Effector memory CD4-positive, alpha-beta T cell (primary cell): Measurements from ENCODE around the gene EPAS1.
"Not testable (repeated sequence)": the region's sequence is repeated elsewhere in the genome, so short reads cannot be mapped to it uniquely, and the experiment has no call there.

Experiments
- DNase-seq, 3 donors: peaks; one replicate each; pipeline ENCODE4 v3.0.0-alpha.2; 2020
- H3K27ac ChIP-seq: 2 replicates; pipeline ENCODE4 v1.7.0; 2013; ENCODE audit warnings: mild to moderate bottlenecking, low read length, moderate library complexity; ENCODE audit not compliant: insufficient read depth, poor library complexity, severe bottlenecking
- H3K27me3 ChIP-seq: replicated peaks from 2 replicates; pipeline ENCODE4 v1.7.0; 2013; ENCODE audit warnings: mild to moderate bottlenecking, low read length; ENCODE audit not compliant: insufficient read depth, control insufficient read depth, poor library complexity, severe bottlenecking
- H3K36me3 ChIP-seq: 2 replicates; pipeline ENCODE4 v1.7.0; 2013; ENCODE audit warnings: mild to moderate bottlenecking, low read length, moderate library complexity; ENCODE audit not compliant: control insufficient read depth, insufficient read depth
- H3K4me1 ChIP-seq: 2 replicates; pipeline ENCODE4 v1.7.0; 2013; ENCODE audit warnings: low read length, mild to moderate bottlenecking; ENCODE audit not compliant: control insufficient read depth, insufficient read depth, poor library complexity, severe bottlenecking
- H3K4me3 ChIP-seq: 2 replicates; pipeline ENCODE4 v1.7.0; 2013; ENCODE audit warnings: low read length, low read depth, mild to moderate bottlenecking; ENCODE audit not compliant: insufficient read depth, poor library complexity, severe bottlenecking
- H3K9me3 ChIP-seq: 2 replicates; pipeline ENCODE4 v1.7.0; 2013; ENCODE audit warnings: mild to moderate bottlenecking, low read length, moderate library complexity; ENCODE audit not compliant: control insufficient read depth

Gene EPAS1

GRCh38 chr2:46394649-46395510 lies 97.7 kb downstream of the EPAS1 start:
- Histone ChIP-seq H3K9me3 (no peaks in the 10 kb centered on the region), H3K4me1 (no peaks in the 10 kb centered on the region), H3K4me3 (no peak overlapping the region), H3K27me3 (no peaks in the 10 kb centered on the region), H3K27ac (no peak overlapping the region), H3K36me3 (no peaks in the 10 kb centered on the region)
- no peak for DNase-seq

DNA sequence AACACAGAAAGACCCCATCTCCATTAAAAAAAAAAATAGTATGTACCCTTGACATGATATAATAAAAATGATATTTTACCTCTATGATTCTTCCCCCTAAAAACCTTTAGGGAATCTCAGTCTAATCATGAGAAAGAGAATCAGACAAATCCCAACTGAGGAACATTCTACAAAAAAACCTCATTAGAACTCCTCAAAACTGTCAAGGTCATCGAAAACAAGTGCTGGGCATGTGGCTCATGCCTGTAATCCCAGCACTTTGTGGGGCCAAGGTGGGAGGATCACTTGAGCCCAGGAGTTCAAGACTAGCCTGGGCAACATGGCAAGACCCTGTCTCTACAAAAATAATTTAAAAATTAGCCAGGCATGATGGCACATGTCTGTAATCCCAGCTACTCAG lies 98.5 kb downstream of the EPAS1 start:
- H3K27me3 ChIP-seq, H3K9me3 ChIP-seq, H3K4me3 ChIP-seq, H3K36me3 ChIP-seq, H3K4me1 ChIP-seq, DNase-seq, H3K27ac ChIP-seq: not testable (repeated sequence)

- no peaks in the 10 kb centered on the region for H3K9me3 ChIP-seq
- H3K4me3 ChIP-seq, result no peak overlapping the region
- no peak overlapping the region for H3K27ac ChIP-seq
- H3K4me1 ChIP-seq, result no peaks in the 10 kb centered on the region
- no peaks in the 10 kb centered on the region for H3K36me3 ChIP-seq
- no peak for DNase-seq
- H3K27me3 ChIP-seq, result no peaks in the 10 kb centered on the region
These were observed 102.8 kb downstream of the EPAS1 start for GRCh38 chr2:46400016-46400415.

- H3K36me3 ChIP-seq, result no peaks in the 10 kb centered on the region
- H3K27me3 ChIP-seq, result no peaks in the 10 kb centered on the region
- DNase-seq, result no peak
- H3K4me3 ChIP-seq, result no peak overlapping the region
- H3K9me3 ChIP-seq, result no peaks in the 10 kb centered on the region
- H3K27ac ChIP-seq, result no peak overlapping the region
- no peaks in the 10 kb centered on the region for H3K4me1 ChIP-seq
These were observed 105.7 kb downstream of the EPAS1 start for GRCh38 chr2:46402874-46403273.

DNA sequence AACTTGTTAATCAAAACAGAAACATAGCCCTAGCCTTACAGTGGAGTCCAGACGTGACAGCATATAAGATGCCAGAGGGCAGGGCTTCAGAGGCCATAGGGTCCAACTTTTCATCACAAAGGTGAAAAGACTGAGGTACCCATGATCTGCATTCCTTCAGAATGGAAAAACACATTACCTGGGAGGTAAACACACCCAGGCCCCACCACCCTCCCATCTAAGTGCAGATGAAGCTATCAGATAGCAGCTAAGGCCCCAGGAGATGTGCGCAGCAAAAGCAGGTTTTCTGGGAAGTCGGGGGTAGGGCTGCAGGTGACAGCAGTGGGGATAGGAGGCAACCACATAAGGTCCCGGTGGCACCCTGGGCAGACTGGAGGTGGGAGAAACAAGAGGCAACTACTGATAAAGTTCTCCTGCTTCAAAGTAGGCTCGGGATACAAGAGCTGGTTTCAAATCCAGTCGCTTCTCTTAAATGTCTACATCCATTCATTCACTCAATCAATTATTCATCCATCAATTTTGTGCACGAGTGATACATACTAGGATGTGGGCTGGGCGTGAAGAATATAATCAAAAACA lies 107.1 kb downstream of the EPAS1 start:
- Histone ChIP-seq H3K9me3 (no peaks in the 10 kb centered on the region), H3K27me3 (no peaks in the 10 kb centered on the region), H3K4me3 (no peak overlapping the region), H3K4me1 (no peaks in the 10 kb centered on the region), H3K36me3 (no peaks in the 10 kb centered on the region), H3K27ac (no peak overlapping the region)
- no peak for DNase-seq

GRCh38 chr2:46407852-46408455 lies 110.7 kb downstream of the EPAS1 start:
- H3K36me3 ChIP-seq, result no peaks in the 10 kb centered on the region
- H3K4me3 ChIP-seq, result no peak overlapping the region
- no peaks in the 10 kb centered on the region for H3K4me1 ChIP-seq
- no peak overlapping the region for H3K27ac ChIP-seq
- H3K9me3 ChIP-seq, result no peaks in the 10 kb centered on the region
- no peaks in the 10 kb centered on the region for H3K27me3 ChIP-seq
- no peak for DNase-seq

- Histone ChIP-seq H3K27ac (no peak overlapping the region), H3K27me3 (no peaks in the 10 kb centered on the region), H3K4me3 (no peak overlapping the region), H3K36me3 (no peaks in the 10 kb centered on the region), H3K4me1 (no peaks in the 10 kb centered on the region), H3K9me3 (no peaks in the 10 kb centered on the region)
- DNase-seq, result no peak
These were observed 112.5 kb downstream of the EPAS1 start for GRCh38 chr2:46409756-46410155.

GRCh38 chr2:46410273-46411244 lies 113.4 kb downstream of the EPAS1 start:
- DNase-seq, result no peak
- H3K4me1 ChIP-seq, result no peaks in the 10 kb centered on the region
- H3K36me3 ChIP-seq, result no peaks in the 10 kb centered on the region
- H3K27me3 ChIP-seq, result no peaks in the 10 kb centered on the region
- H3K4me3 ChIP-seq, result no peak overlapping the region
- H3K9me3 ChIP-seq, result no peaks in the 10 kb centered on the region
- no peak overlapping the region for H3K27ac ChIP-seq

DNA sequence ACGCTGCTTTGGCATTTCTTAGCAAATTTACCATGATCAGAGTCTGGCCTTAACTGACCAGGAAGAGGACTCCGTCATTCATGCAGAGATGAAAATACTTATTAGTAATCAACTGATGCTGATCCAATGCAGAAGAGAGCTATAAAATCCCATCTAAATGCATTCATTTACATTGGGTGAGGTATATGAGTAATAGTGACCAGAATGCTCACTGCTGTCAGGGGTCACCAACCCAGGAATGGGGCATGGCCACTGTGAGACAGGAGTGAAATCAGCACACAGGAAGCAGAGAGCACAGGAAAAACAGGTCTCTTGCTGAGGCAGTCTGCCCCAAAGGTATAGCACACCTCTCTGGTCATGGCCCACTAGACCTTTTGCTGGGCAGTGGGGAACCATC lies 114.0 kb downstream of the EPAS1 start:
- H3K27ac ChIP-seq, result no peak overlapping the region
- H3K4me1 ChIP-seq, result no peaks in the 10 kb centered on the region
- no peaks in the 10 kb centered on the region for H3K27me3 ChIP-seq
- no peaks in the 10 kb centered on the region for H3K9me3 ChIP-seq
- H3K4me3 ChIP-seq, result no peak overlapping the region
- no peaks in the 10 kb centered on the region for H3K36me3 ChIP-seq
- DNase-seq, result no peak
